Cardiac muscle cell (in vitro differentiated cells and primary cell): Measurements from ENCODE around the gene FABP1. TPM values are rescaled to one million over a fixed set of nuclear protein-coding genes. Genes with fewer than 3 reads are reported as not detected.

Experiments
- DNase-seq, 2 donors: peaks; one replicate each; pipeline versions ENCODE4 v3.0.0 to v3.0.0-alpha.2; 2010 to 2017; ENCODE audit warnings: low read depth in 1 of 2, low spot score in 1 of 2
- H3K27ac ChIP-seq: fragments of 200-600 bp; sonication (generic); 2 replicates; pipeline ENCODE4 v1.5.1; 2016
- H3K27me3 ChIP-seq: fragments of 200-600 bp; sonication (generic); 2 replicates; pipeline ENCODE4 v1.6.0; 2016; ENCODE audit warnings: control low read depth
- H3K36me3 ChIP-seq: fragments of 200-600 bp; sonication (generic); 2 replicates; pipeline ENCODE4 v1.5.1; 2016; ENCODE audit warnings: control low read depth
- H3K4me1 ChIP-seq: fragments of 200-600 bp; sonication (generic); 2 replicates; pipeline ENCODE4 v1.8.1; 2017; ENCODE audit warnings: low read depth, mild to moderate bottlenecking, mixed run types
- H3K4me3 ChIP-seq: fragments of 200-600 bp; sonication (generic); 2 replicates; pipeline ENCODE4 v1.5.1; 2016; ENCODE audit warnings: mild to moderate bottlenecking
- H3K9me3 ChIP-seq: fragments of 200-600 bp; sonication (generic); 2 replicates; pipeline ENCODE4 v1.5.1; 2017; ENCODE audit warnings: low read depth, mild to moderate bottlenecking, control low read depth
- CTCF ChIP-seq: IDR thresholded peaks from 2 replicates; pipeline ENCODE4 v1.5.1; 2012; ENCODE audit warnings: low read depth, mild to moderate bottlenecking, low read length
- polyA plus RNA-seq: library from polyadenylated mRNA; unstranded; fragments of >200 nt; fragmentation: Nextera tagmentation; extraction: Ambion mirVana; gene quantifications from 2 replicates; pipeline ENCODE4 v1.2.1, GENCODE V29; 2016
- total RNA-seq: library from RNA; depleted of rRNA; stranded (reverse); fragments of >200 nt; gene quantifications from 2 replicates; pipeline ENCODE4 v1.2.3, GENCODE V29; 2016

FABP1 gene
- total and polyA plus RNA-seq, 2 experiments from 2014 or later = 0.45 TPM; not detected in 1

DNA sequence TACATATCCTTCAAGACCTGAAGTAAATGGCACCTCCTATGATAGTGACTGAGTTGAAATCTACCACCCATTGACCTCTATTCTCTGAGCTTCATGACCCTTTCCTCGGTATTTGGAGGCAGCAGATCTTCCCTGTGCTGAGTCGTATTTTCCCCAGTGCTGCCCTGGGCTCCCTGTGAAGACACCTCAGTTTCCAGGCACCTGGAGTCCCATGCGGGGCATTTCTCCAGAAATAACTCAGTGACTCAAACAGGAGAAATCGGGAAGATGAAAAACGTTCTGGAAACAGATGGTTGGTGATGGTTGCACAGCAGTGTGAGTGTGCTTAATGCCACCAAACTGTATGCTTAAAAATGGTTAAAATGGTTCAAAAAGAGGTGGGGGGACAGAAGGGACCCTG, 42.3 kb downstream of the FABP1 start:
- no peaks in the 10 kb centered on the region for H3K27me3 ChIP-seq
- H3K4me3 ChIP-seq = no peak overlapping the region
- no peak for TF ChIP-seq CTCF
- peak overlapping the region; percentile 51 for H3K27ac ChIP-seq
- H3K36me3 ChIP-seq = peaks cover 47% of the 10 kb centered on the region
- H3K4me1 ChIP-seq = peaks cover 21% of the 10 kb centered on the region
- no peaks in the 10 kb centered on the region for H3K9me3 ChIP-seq
- DNase-seq = no peak

DNA sequence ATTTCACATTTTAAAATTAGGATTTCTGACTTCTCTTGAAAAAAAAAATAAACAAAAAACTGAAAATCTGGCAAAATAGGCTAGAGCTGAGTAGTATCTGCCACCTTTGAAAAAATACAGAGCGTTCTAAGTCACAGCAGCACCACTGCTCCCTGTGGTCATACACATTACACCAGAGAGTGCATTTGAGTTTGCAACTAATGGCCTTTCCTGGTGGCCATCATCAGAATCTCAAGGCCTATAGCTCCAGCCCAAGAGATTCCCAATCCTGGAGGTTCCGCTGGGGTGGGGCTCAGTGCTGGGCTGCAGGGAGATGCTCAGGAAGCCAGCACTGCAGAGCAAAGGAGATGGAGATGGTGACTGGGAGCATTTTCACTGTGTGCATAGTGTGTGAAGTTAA, 42.8 kb downstream of the FABP1 start:
- H3K9me3 ChIP-seq = no peaks in the 10 kb centered on the region
- peak overlapping the region; percentile 51 for H3K27ac ChIP-seq
- H3K4me3 ChIP-seq = no peak overlapping the region
- no peak for DNase-seq
- H3K27me3 ChIP-seq = no peaks in the 10 kb centered on the region
- peaks cover 26% of the 10 kb centered on the region for H3K4me1 ChIP-seq
- TF ChIP-seq CTCF = no peak
- H3K36me3 ChIP-seq = peaks cover 44% of the 10 kb centered on the region

- Histone ChIP-seq H3K27ac (peak overlapping the region; percentile 79), H3K4me3 (no peak overlapping the region), H3K36me3 (peaks cover 26% of the 10 kb centered on the region), H3K27me3 (no peaks in the 10 kb centered on the region), H3K9me3 (no peaks in the 10 kb centered on the region), H3K4me1 (peaks cover 45% of the 10 kb centered on the region)
- no peak for TF ChIP-seq CTCF
- no peak for DNase-seq
Observed at GRCh38 chr2:88082781-88083180, 45.1 kb downstream of the FABP1 start.

GRCh38 chr2:88081924-88082608, 45.8 kb downstream of the FABP1 start:
- peaks cover 22% of the 10 kb centered on the region for H3K36me3 ChIP-seq
- TF ChIP-seq CTCF = no peak

DNA sequence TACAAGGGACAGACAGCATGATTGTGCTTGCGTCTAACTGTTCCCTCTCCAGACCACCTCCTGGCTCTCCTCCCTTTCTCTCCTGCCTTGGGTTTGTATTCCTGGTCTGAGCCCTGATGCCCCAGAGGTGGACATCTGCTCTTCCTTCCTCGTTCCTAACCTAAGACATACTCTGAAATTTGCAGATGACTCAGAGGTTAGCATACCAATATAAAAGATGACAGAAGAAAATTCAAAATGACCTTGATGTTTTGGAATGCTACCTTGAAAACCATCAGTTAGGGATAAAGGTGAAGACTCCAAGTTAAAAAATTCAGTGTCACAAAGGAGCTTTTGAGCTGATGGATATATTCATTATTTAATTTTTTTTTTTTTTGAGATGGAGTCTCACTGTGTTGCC, 47.3 kb downstream of the FABP1 start:
- TF ChIP-seq CTCF = no peak
- DNase-seq = no peak
- H3K36me3 ChIP-seq = peaks cover 20% of the 10 kb centered on the region
- H3K9me3 ChIP-seq = no peaks in the 10 kb centered on the region
- H3K4me1 ChIP-seq = peaks cover 62% of the 10 kb centered on the region
- H3K27ac ChIP-seq = peak overlapping the region; percentile 21
- no peaks in the 10 kb centered on the region for H3K27me3 ChIP-seq
- H3K4me3 ChIP-seq = no peak overlapping the region

More at GRCh38 chr2:88081924-88082608, 45.8 kb downstream of the FABP1 start:
- Histone ChIP-seq H3K4me1 (peaks cover 52% of the 10 kb centered on the region), H3K27ac (peak overlapping the region; percentile 79), H3K4me3 (no peak overlapping the region), H3K27me3 (no peaks in the 10 kb centered on the region), H3K9me3 (no peaks in the 10 kb centered on the region)
- peak in 1 of 2 donors; percentile 62 for DNase-seq
